Stimulated activated CD4-positive, alpha-beta T cell treated with anti-CD3 and anti-CD28 coated beads, Interleukin-15, amount 100 ng/mL, for 24 hours (primary cell): ENCODE results near the gene TMEM120A.

Experiments
- DNase-seq: peaks from one replicate; pipeline ENCODE4 v3.0.0-alpha.2; 2020

Gene TMEM120A

GRCh38 chr7:75979759-75980429, 14.5 kb downstream of the TMEM120A start:
- no peak for DNase-seq

- DNase-seq, result no peak
Observed at GRCh38 chr7:75977743-75978142, 16.7 kb downstream of the TMEM120A start.

- no peak for DNase-seq
Observed at GRCh38 chr7:75971961-75972763, 22.2 kb downstream of the TMEM120A start.

GRCh38 chr7:75971309-75971960, 23.0 kb downstream of the TMEM120A start:
- no peak for DNase-seq

- no peak for DNase-seq
Observed at GRCh38 chr7:75969704-75970498, 24.5 kb downstream of the TMEM120A start.

- no peak for DNase-seq
Observed at GRCh38 chr7:75969182-75969581, 25.2 kb downstream of the TMEM120A start.

- no peak for DNase-seq
Observed at GRCh38 chr7:75968561-75969001, 25.8 kb downstream of the TMEM120A start.

- no peak for DNase-seq
Observed at GRCh38 chr7:75968012-75968411, 26.4 kb downstream of the TMEM120A start.

GRCh38 chr7:75967487-75967997, 26.9 kb downstream of the TMEM120A start:
- DNase-seq, result no peak

GRCh38 chr7:75967055-75967454, 27.3 kb downstream of the TMEM120A start:
- no peak for DNase-seq

GRCh38 chr7:75966190-75966961, 28.0 kb downstream of the TMEM120A start:
- no peak for DNase-seq

- DNase-seq, result no peak
Observed at GRCh38 chr7:75965617-75966016, 28.8 kb downstream of the TMEM120A start.

GRCh38 chr7:75963381-75963995, 30.9 kb downstream of the TMEM120A start:
- DNase-seq, result no peak

- DNase-seq, result no peak
Observed at GRCh38 chr7:75962607-75963380, 31.6 kb downstream of the TMEM120A start.

GRCh38 chr7:75961218-75961617, 33.2 kb downstream of the TMEM120A start:
- no peak for DNase-seq

- no peak for DNase-seq
Observed at GRCh38 chr7:75960372-75960771, 34.0 kb downstream of the TMEM120A start.

GRCh38 chr7:75958802-75959543, 35.4 kb downstream of the TMEM120A start:
- DNase-seq, result no peak

- no peak for DNase-seq
Observed at GRCh38 chr7:75957021-75957736, 37.2 kb downstream of the TMEM120A start.

GRCh38 chr7:75955331-75955955, 39.0 kb downstream of the TMEM120A start:
- no peak for DNase-seq
